ENCODE measurements around the gene DHX8. TPM values are rescaled to one million over a fixed set of nuclear protein-coding genes. Genes with fewer than 3 reads are reported as not detected.

The DHX8 gene
- polyA plus RNA-seq, 1 of the 3 experiments (the other 2 are of a cell fraction) = 31.3 TPM

GRCh38 chr17:43444223-43445008 lies 39.4 kb upstream of the DHX8 start:
- no peaks in the 10 kb centered on the region for H3K27me3 ChIP-seq (ENCODE audit: insufficient read depth)
- H3K4me3 ChIP-seq (ENCODE audit: low read depth in 2 of 2, low read length in 1 of 2) = no peak overlapping the region
- TF ChIP-seq FOXM1 (IDR thresholded peaks at IDR 0.05; ENCODE audit: low read depth) (no peak), RFX5 (IDR thresholded peaks at IDR 0.05; ENCODE audit: low read length) (no peak), CTCF (IDR thresholded peaks at IDR 0.05) (no peak), POLR2AphosphoS5 (IDR thresholded peaks at IDR 0.05; ENCODE audit: low read depth, low read length) (no peak), EP300 (IDR thresholded peaks at IDR 0.05; ENCODE audit: borderline replicate concordance in 1 of 2, low read depth in 1 of 2, low read length in 1 of 2) (no peak), JUND (IDR thresholded peaks at IDR 0.05) (no peak), RAD21 (IDR thresholded peaks at IDR 0.05; ENCODE audit: low read length) (no peak), NRF1 (IDR thresholded peaks at IDR 0.05; ENCODE audit: low read depth, low read length) (no peak), CHD2 (IDR thresholded peaks at IDR 0.05; ENCODE audit: low read length, partially characterized antibody) (no peak), USF1 (IDR thresholded peaks at IDR 0.05; ENCODE audit: borderline replicate concordance, low read depth) (no peak), IRF3 (IDR thresholded peaks at IDR 0.05; ENCODE audit: low read depth, low read length) (no peak), TCF12 (IDR thresholded peaks at IDR 0.05) (no peak), MAX (IDR thresholded peaks at IDR 0.05; ENCODE audit: low read depth) (no peak), GATA2 (CRISPR knock-in tag; IDR thresholded peaks at IDR 0.05) (no peak)
- no peaks in the 10 kb centered on the region for H3K36me3 ChIP-seq (replicated peaks in 1 of 2; ENCODE audit: control insufficient read depth in 1 of 2, insufficient read depth in 2 of 2, low read length in 1 of 2)
- no peak overlapping the region for H3K4me2 ChIP-seq
- no peaks in the 10 kb centered on the region for H3K9me3 ChIP-seq
- no peak for DNase-seq
- no peaks in the 10 kb centered on the region for H3K9me2 ChIP-seq
- H4K20me1 ChIP-seq (ENCODE audit: insufficient read depth) = no peaks in the 10 kb centered on the region
- ChIA-PET CTCF (interaction anchor here (0.6 to 2.5 kb wide), 2 partner anchors 31 to 39 kb away, joined by 3 to 12 read pairs; partner anchors contain the start of gene DHX8), POLR2A (no interaction called here)
- no peak overlapping the region for H2AFZ ChIP-seq (ENCODE audit: low read depth)
- WGBS (ENCODE audit: low lambda C conversion rate) = 77% methylated on average over 8 of the region's 8 CpGs
- H3K4me1 ChIP-seq (ENCODE audit: control insufficient read depth in 1 of 2, insufficient read depth in 2 of 2, low read depth in 1 of 2, low read length in 1 of 2) = no peaks in the 10 kb centered on the region
- H3K79me2 ChIP-seq (ENCODE audit: insufficient read depth) = no peaks in the 10 kb centered on the region
- H3F3A ChIP-seq (replicated peaks; ENCODE audit: insufficient read depth) = peaks cover 11% of the 10 kb centered on the region
- H3K27ac ChIP-seq (ENCODE audit: low read depth in 2 of 2, low read length in 1 of 2) = no peak overlapping the region
- H3K9ac ChIP-seq = no peak overlapping the region

Measured in SK-N-SH (cell line).